Sigmoid colon (tissue), 7 donors: ENCODE data around the gene CHMP1A. TPM values are rescaled to one million over a fixed set of nuclear protein-coding genes. Genes with fewer than 3 reads are reported as not detected.
"Not testable (repeated sequence)": the region's sequence is repeated elsewhere in the genome, so short reads cannot be mapped to it uniquely, and the experiment has no call there.

Source experiments
- DNase-seq: peaks from one replicate; pipeline ENCODE4 v3.0.0-alpha.2; 2019
- H3K27ac ChIP-seq, 4 donors: fragments of 200-600 bp; sonication (generic); one replicate each; pipeline ENCODE4 v1.5.1; 2016 to 2019; ENCODE audit warnings: mild to moderate bottlenecking in 1 of 4
- H3K27me3 ChIP-seq, 3 donors: fragments of 200-600 bp; sonication (generic); one replicate each; pipeline ENCODE4 v1.5.1; 2019; ENCODE audit warnings: mild to moderate bottlenecking in 1 of 3
- H3K36me3 ChIP-seq, 4 donors: fragments of 200-600 bp; sonication (generic); one replicate each; pipeline ENCODE4 v1.5.1; 2016 to 2019
- H3K4me1 ChIP-seq, 4 donors: fragments of 200-600 bp; sonication (generic); one replicate each; pipeline ENCODE4 v1.5.1; 2017 to 2019
- H3K4me3 ChIP-seq, 4 donors: fragments of 200-600 bp; sonication (generic); one replicate each; pipeline ENCODE4 v1.5.1; 2017 to 2019; ENCODE audit warnings: mild to moderate bottlenecking in 2 of 4, moderate library complexity in 1 of 4
- H3K9me3 ChIP-seq, 4 donors: fragments of 200-600 bp in 3 of 4; sonication (generic) in 3 of 4; one replicate each; pipeline versions ENCODE4 v1.5.1 to v1.6.1; 2013 to 2019
- EP300 ChIP-seq, 4 donors: sonication (generic); formaldehyde crosslinking; IDR thresholded peaks; one replicate each; pipeline ENCODE4 v1.6.1; 2017; ENCODE audit warnings: antibody characterized with exemption in 4 of 4
- POLR2A ChIP-seq, 2 donors: fragments of 450-650 bp; IDR thresholded peaks; one replicate each; pipeline ENCODE4 v1.6.1; 2016; ENCODE audit warnings: antibody characterized with exemption in 2 of 2, mild to moderate bottlenecking in 2 of 2, moderate library complexity in 2 of 2
- POLR2AphosphoS5 ChIP-seq, 4 donors: sonication (generic); formaldehyde crosslinking; IDR thresholded peaks; one replicate each; pipeline ENCODE4 v1.6.1; 2017; ENCODE audit warnings: antibody characterized with exemption in 4 of 4
- WGBS, 2 donors: extraction: QIAGEN DNeasy Blood & Tissue Kit; methylation state at CpG; one replicate each; pipeline ENCODE4 v1.1.7; 2013; 5-methylcytosine and 5-hydroxymethylcytosine counted together
- intact Hi-C: fragments of 100-400 bp; cut with DNase I; formaldehyde crosslinking; loops from one replicate; pipeline ENCODE4 v1.15.1; 2023
- polyA plus RNA-seq, 3 donors: library from polyadenylated mRNA; stranded (reverse); fragments of 200-250 nt; gene quantifications; one replicate each; pipeline ENCODE4 v1.2.3, GENCODE V29; 2013
- total RNA-seq, 4 donors: library from RNA; depleted of rRNA; stranded (reverse); fragments of >200 nt; gene quantifications; one replicate each; pipeline ENCODE4 v1.1.0, GENCODE V29; 2016
- TF ChIP-seq, protein P1 (sequence below), 4 experiments: fragments of 450-650 bp in 3 of 4; fragments of 200-600 bp in 1 of 4; IDR thresholded peaks; one replicate each; pipeline ENCODE4 v1.5.1; 2016 to 2019; ENCODE audit warnings: antibody characterized with exemption in 4 of 4, mild to moderate bottlenecking in 3 of 4, moderate library complexity in 2 of 4
- donor health status: healthy with polysubstance abuse.
- donor health status: Bipolar disorder and iron deficiency.
- donor health status: healthy.

Gene CHMP1A
- total and polyA plus RNA-seq, 7 donors: 42.8 to 157 (median 75.9) TPM

- intact Hi-C loops: no loop called here
- H3K4me1 ChIP-seq: peaks cover 0 to 7% (median 7%) of the 10 kb centered on the region in 4 donors
- peaks cover 6 to 61% (median 35%) of the 10 kb centered on the region in 4 donors for H3K36me3 ChIP-seq
- no peak for DNase-seq
- 80 to 90% methylated on average over 31 of the region's 31 CpGs for WGBS, 2 donors
- H3K9me3 ChIP-seq: no peaks in the 10 kb centered on the region
- H3K27me3 ChIP-seq: no peaks in the 10 kb centered on the region
- H3K4me3 ChIP-seq: no peak overlapping the region
- H3K27ac ChIP-seq: no peak overlapping the region
- TF ChIP-seq, protein P1, sequence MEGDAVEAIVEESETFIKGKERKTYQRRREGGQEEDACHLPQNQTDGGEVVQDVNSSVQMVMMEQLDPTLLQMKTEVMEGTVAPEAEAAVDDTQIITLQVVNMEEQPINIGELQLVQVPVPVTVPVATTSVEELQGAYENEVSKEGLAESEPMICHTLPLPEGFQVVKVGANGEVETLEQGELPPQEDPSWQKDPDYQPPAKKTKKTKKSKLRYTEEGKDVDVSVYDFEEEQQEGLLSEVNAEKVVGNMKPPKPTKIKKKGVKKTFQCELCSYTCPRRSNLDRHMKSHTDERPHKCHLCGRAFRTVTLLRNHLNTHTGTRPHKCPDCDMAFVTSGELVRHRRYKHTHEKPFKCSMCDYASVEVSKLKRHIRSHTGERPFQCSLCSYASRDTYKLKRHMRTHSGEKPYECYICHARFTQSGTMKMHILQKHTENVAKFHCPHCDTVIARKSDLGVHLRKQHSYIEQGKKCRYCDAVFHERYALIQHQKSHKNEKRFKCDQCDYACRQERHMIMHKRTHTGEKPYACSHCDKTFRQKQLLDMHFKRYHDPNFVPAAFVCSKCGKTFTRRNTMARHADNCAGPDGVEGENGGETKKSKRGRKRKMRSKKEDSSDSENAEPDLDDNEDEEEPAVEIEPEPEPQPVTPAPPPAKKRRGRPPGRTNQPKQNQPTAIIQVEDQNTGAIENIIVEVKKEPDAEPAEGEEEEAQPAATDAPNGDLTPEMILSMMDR (IDR thresholded peaks at IDR 0.05): no peak
- TF ChIP-seq POLR2AphosphoS5 (IDR thresholded peaks at IDR 0.05) (no peak), POLR2A (IDR thresholded peaks at IDR 0.05) (no peak), EP300 (IDR thresholded peaks at IDR 0.05) (no peak)
Observed at GRCh38 chr16:89695086-89695874, 37.8 kb upstream of the CHMP1A start.

GRCh38 chr16:89694784-89695085 lies 37.2 kb upstream of the CHMP1A start:
- H3K36me3 ChIP-seq: peaks cover 6 to 63% (median 35%) of the 10 kb centered on the region in 4 donors
- DNase-seq, H3K27me3 ChIP-seq, H3K9me3 ChIP-seq, H3K27ac ChIP-seq, H3K4me3 ChIP-seq, intact Hi-C loops, H3K4me1 ChIP-seq: not testable (repeated sequence)
- WGBS, 2 donors: 38 to 78% methylated on average over 23 of the region's 23 CpGs

GRCh38 chr16:89693931-89694783 lies 36.6 kb upstream of the CHMP1A start:
- intact Hi-C loops: no loop called here
- Histone ChIP-seq H3K4me3 (no peak overlapping the region), H3K4me1 (no peaks in the 10 kb centered on the region), H3K27ac (no peak overlapping the region), H3K9me3 (no peaks in the 10 kb centered on the region), H3K36me3 (peaks cover 6 to 63% (median 35%) of the 10 kb centered on the region in 4 donors), H3K27me3 (no peaks in the 10 kb centered on the region)
- WGBS, 2 donors: 75 to 88% methylated on average over 32 of the region's 32 CpGs
- TF ChIP-seq, protein P1 (IDR thresholded peaks at IDR 0.05): no peak
- TF ChIP-seq POLR2AphosphoS5 (IDR thresholded peaks at IDR 0.05) (no peak), POLR2A (IDR thresholded peaks at IDR 0.05) (no peak), EP300 (IDR thresholded peaks at IDR 0.05) (no peak)
- peak; percentile 61 for DNase-seq

DNA sequence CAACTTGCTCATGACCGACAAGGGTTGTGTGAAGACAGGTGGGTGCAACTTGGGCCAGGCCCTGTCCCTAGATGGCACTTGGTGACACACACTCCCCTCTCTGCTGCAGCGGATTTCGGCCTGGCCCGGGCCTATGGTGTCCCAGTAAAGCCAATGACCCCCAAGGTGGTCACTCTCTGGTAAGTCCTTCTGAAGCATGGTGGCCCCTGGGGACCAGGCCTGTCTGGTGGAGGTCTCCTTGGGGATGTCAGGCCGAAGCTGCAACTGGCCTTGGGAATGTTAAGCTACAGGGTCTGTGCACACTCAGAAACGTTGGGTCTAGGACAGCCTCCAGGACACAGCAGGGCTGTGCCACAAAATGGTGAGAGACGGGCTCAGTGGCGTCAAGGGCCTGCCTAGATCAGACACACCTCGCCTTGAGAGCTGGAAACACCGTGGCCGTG lies 35.8 kb upstream of the CHMP1A start:
- TF ChIP-seq POLR2AphosphoS5 (IDR thresholded peaks at IDR 0.05) (no peak), POLR2A (IDR thresholded peaks at IDR 0.05) (no peak), EP300 (IDR thresholded peaks at IDR 0.05) (no peak)
- TF ChIP-seq, protein P1 (IDR thresholded peaks at IDR 0.05): no peak
- no peak overlapping the region for H3K4me3 ChIP-seq
- H3K9me3 ChIP-seq: no peaks in the 10 kb centered on the region
- no peaks in the 10 kb centered on the region for H3K4me1 ChIP-seq
- H3K36me3 ChIP-seq: peaks cover 6 to 63% (median 35%) of the 10 kb centered on the region in 4 donors
- no peak overlapping the region for H3K27ac ChIP-seq
- H3K27me3 ChIP-seq: no peaks in the 10 kb centered on the region
- intact Hi-C loops: no loop called here
- WGBS, 2 donors: 92 to 93% methylated on average over 11 of the region's 11 CpGs
- DNase-seq: peak; percentile 55

DNA sequence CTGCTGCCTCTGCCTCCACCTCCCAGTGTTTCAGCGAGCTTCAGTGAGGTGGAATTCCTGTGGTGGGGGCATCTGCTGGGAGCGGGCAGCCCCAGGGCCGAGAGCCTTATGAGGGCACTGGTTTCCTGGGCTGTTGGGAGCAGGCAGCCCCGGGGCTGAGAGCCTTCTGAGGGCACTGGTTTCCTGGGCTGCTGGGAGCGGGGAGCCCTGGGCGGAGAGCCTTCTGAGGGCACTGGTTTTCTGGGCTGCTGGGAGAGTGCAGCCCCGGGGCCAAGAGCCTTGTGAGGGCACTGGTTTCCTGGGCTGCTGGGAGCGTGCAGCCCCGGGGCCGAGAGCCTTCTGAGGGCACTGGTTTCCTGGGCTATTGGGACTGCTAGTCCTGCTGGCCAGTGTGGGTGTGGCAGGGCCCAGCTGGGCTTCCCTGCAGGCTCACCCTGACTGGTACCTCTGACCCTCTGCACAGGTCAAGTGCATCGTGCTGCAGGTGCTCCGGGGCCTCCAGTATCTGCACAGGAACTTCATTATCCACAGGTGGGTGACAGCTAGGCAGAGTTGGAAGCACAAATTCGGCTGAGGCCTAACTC lies 34.6 kb upstream of the CHMP1A start:
- TF ChIP-seq EP300 (IDR thresholded peaks at IDR 0.05): no peak
- TF ChIP-seq, protein P1 (IDR thresholded peaks at IDR 0.05): no peak
- no peak for TF ChIP-seq POLR2AphosphoS5 (IDR thresholded peaks at IDR 0.05)
- no peak for TF ChIP-seq POLR2A (IDR thresholded peaks at IDR 0.05)
- Histone ChIP-seq H3K9me3 (no peaks in the 10 kb centered on the region), H3K27ac (no peak overlapping the region), H3K4me3 (no peak overlapping the region), H3K4me1 (peaks cover 0 to 11% (median 9%) of the 10 kb centered on the region in 4 donors), H3K27me3 (no peaks in the 10 kb centered on the region), H3K36me3 (peaks cover 6 to 55% (median 35%) of the 10 kb centered on the region in 4 donors)
- 92 to 93% methylated on average over 13 of the region's 13 CpGs for WGBS, 2 donors
- intact Hi-C loops: no loop called here
- no peak for DNase-seq
